Measurements from ENCODE around the gene OBSCN.

The OBSCN gene

DNA sequence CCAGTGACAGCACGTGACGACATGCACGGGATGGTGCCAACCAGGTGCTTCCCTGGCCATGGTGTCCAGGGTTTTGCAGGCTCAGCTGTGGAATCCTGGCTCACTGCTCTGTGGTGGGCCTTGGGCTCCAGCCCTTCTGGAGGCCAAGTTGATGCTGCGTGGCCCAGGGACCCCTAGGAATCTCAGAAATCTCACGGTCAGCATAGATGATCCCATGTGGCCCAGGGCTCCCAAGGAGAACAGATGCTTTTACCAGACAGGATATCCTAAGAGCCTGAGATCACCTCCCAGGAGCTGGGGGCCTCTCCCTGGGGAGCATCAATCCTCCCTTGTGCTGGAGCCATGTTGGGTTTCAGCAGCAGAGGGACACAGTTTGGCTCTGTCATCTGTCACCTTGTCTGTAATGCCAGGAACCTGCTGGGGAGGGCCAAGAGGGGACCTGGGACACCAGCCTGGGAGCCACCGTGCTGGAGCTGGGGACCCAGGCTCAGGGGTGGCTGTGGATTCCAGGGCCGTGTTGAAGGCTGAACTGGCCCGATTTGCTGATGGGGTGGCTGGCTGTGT is 134.9 kb downstream of the OBSCN start:
- TF ChIP-seq, protein P1, sequence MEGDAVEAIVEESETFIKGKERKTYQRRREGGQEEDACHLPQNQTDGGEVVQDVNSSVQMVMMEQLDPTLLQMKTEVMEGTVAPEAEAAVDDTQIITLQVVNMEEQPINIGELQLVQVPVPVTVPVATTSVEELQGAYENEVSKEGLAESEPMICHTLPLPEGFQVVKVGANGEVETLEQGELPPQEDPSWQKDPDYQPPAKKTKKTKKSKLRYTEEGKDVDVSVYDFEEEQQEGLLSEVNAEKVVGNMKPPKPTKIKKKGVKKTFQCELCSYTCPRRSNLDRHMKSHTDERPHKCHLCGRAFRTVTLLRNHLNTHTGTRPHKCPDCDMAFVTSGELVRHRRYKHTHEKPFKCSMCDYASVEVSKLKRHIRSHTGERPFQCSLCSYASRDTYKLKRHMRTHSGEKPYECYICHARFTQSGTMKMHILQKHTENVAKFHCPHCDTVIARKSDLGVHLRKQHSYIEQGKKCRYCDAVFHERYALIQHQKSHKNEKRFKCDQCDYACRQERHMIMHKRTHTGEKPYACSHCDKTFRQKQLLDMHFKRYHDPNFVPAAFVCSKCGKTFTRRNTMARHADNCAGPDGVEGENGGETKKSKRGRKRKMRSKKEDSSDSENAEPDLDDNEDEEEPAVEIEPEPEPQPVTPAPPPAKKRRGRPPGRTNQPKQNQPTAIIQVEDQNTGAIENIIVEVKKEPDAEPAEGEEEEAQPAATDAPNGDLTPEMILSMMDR (conservative IDR thresholded peaks at IDR 0.05): no peak
- TF ChIP-seq ZFX (IDR thresholded peaks at IDR 0.05): no peak
- no peak overlapping the region for H3K27ac ChIP-seq

- TF ChIP-seq, protein P1 (conservative IDR thresholded peaks at IDR 0.05): no peak
- TF ChIP-seq ZFX (IDR thresholded peaks at IDR 0.05): no peak
- H3K27ac ChIP-seq: no peak overlapping the region
These were observed 135.4 kb downstream of the OBSCN start for GRCh38 chr1:228343191-228343661.

GRCh38 chr1:228344631-228345072 is 136.8 kb downstream of the OBSCN start:
- TF ChIP-seq, protein P1 (conservative IDR thresholded peaks at IDR 0.05): no peak
- TF ChIP-seq ZFX (IDR thresholded peaks at IDR 0.05): no peak
- H3K27ac ChIP-seq: no peak overlapping the region

DNA sequence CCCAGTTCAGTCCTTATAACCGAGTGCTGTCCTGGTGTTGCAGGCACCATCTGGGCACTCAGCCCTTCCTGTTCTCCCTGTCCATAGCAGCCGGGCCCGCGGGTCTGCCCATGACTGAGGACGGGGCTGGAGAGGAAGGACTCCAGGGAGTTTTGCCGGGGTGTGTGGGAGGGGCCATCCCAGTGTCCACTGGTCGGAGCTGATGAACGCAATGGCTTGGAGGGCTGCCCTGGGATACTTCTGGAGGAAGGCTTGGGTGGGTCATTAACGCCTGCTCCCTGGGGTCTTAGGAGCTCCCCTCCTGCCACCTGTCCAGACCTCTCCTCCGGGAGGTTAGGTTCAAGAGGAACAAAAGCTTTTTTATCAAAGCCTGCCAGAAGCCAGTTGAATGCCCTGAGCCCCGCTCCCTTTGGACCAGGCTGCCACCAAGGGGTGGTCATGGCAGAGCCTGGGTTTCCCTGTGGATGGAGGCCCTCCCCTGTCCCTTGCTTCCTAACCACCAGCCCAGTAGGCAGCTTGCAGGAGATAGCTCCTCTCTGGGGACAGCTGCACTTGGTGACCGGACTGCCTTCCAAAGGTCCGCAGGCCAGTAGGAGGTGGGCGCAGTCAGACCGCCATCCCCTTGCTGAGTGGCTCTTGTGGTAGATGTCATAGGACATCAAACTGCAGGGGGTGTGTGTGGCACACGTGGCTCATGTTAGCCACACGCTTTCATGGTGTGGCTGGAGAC is 137.5 kb downstream of the OBSCN start:
- no peak overlapping the region for H3K27ac ChIP-seq
- no peak for TF ChIP-seq ZFX (IDR thresholded peaks at IDR 0.05)
- TF ChIP-seq, protein P1 (conservative IDR thresholded peaks at IDR 0.05): no peak

- no peak overlapping the region for H3K27ac ChIP-seq
These were observed 138.9 kb downstream of the OBSCN start for GRCh38 chr1:228346731-228347130.

GRCh38 chr1:228347181-228347580 is 139.3 kb downstream of the OBSCN start:
- no peak overlapping the region for H3K27ac ChIP-seq
- TF ChIP-seq, protein P1 (conservative IDR thresholded peaks at IDR 0.05): no peak
- TF ChIP-seq ZFX (IDR thresholded peaks at IDR 0.05): no peak

More at GRCh38 chr1:228346731-228347130, 138.9 kb downstream of the OBSCN start:
- TF ChIP-seq, protein P1 (conservative IDR thresholded peaks at IDR 0.05): no peak
- TF ChIP-seq ZFX (IDR thresholded peaks at IDR 0.05): no peak

GRCh38 chr1:228348708-228349467 is 141.0 kb downstream of the OBSCN start:
- TF ChIP-seq, protein P1 (conservative IDR thresholded peaks at IDR 0.05): no peak
- no peak for TF ChIP-seq ZFX (IDR thresholded peaks at IDR 0.05)
- no peak overlapping the region for H3K27ac ChIP-seq

Measured in C4-2B (cell line).